22Rv1 (cell line): Measurements from ENCODE around the gene MDFIC2.

Experiments used
- ZFX ChIP-seq: fragments of 450-650 bp; IDR thresholded peaks from 2 replicates; pipeline ENCODE4 v1.6.1; 2017; ENCODE audit warnings: antibody characterized with exemption, borderline replicate concordance
- TF ChIP-seq, protein P1 (sequence below): fragments of 450-650 bp; IDR thresholded peaks from 2 replicates; pipeline ENCODE4 v1.5.1; 2017; ENCODE audit warnings: mild to moderate bottlenecking

DNA sequence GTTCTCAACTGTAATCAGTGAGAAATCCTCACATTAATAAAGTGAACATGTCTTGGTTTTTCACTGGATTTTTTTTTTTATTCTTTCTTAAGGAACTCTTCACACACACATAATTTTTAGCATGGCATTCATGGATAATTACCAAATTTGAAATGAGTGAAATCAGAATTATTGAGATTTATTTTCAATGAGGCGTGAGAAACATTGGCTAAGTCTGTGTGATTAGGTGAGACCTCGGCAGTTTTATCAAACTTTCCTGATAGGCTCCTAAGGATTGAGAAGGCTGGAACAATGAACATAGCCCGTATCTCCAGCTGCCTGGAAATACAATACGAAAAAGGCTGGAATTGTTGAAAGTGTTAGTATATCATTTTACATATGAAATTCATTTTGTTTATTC lies 35.5 kb downstream of the MDFIC2 start:
- TF ChIP-seq, protein P1, sequence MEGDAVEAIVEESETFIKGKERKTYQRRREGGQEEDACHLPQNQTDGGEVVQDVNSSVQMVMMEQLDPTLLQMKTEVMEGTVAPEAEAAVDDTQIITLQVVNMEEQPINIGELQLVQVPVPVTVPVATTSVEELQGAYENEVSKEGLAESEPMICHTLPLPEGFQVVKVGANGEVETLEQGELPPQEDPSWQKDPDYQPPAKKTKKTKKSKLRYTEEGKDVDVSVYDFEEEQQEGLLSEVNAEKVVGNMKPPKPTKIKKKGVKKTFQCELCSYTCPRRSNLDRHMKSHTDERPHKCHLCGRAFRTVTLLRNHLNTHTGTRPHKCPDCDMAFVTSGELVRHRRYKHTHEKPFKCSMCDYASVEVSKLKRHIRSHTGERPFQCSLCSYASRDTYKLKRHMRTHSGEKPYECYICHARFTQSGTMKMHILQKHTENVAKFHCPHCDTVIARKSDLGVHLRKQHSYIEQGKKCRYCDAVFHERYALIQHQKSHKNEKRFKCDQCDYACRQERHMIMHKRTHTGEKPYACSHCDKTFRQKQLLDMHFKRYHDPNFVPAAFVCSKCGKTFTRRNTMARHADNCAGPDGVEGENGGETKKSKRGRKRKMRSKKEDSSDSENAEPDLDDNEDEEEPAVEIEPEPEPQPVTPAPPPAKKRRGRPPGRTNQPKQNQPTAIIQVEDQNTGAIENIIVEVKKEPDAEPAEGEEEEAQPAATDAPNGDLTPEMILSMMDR = no peak
- no peak for TF ChIP-seq ZFX
